ENCODE data around the gene RPL5. TPM values are rescaled to one million over a fixed set of nuclear protein-coding genes. Genes with fewer than 3 reads are reported as not detected.

Gene RPL5
- total and polyA plus RNA-seq, 2 of the 8 experiments (the other 6 are each of a cell fraction or from before 2014, with no cell fraction given), result 1,506 to 2,034 TPM

DNA sequence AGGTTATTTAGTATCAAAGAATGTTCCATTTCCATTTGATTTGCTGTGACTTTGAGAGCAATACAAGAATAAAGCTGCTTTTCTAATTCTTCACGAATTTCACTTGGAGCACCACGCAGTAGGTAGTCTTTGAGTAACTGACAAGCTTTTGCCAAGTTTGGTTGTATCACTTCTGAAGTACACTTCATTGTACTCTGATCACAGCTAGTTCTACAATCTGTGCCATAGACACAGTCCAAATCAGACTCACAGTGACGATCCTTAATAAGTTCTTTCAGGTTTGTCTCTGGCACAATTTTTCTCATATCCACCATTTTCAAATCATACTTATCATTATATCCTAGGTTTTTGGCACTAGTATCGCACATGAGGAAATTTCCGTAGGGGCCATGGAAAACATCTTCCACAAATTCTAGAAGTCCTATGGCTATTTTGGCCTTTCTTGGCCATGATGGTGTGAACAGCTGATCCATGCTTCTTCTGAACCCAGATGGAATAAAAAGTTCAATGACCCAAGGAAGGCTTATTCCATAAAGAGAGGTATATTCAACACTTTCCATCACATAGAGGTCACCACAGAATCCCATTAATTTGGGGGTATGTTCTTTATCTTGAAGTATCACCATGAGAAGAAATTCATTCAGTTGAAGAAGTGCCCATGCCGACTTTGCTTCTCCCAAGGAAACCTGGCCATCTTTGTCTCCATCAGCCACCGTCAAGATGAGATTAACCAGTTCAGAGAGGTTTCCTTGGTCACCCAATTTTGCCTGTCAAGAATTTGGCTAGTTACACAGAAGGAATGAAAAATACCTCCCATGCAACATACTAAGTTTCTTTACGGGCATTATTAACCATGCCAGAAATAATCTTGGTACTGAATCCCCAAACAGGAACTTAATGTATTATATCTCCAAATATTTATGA, 11.9 kb downstream of the RPL5 start:
- CTCF ChIA-PET (ENCODE audit: partially characterized antibody), result interaction anchor here (1.4 to 1.6 kb wide), 3 partner anchors 12 to 151 kb away, joined by 4 to 8 read pairs (median 7); partner anchors contain the start of gene RPL5

More for the DNA sequence above, 11.9 kb downstream of the RPL5 start:
- no peak overlapping the region for H3K27ac ChIP-seq (ENCODE audit: low read depth, low read length)
- H3K14ac ChIP-seq (ENCODE audit: insufficient read length), result no peak overlapping the region
- peaks cover 5 to 11% of the 10 kb centered on the region in 2 experiments for H4K20me1 ChIP-seq (replicated peaks in 1 of 2; ENCODE audit: control insufficient read depth in 1 of 2, insufficient read depth in 2 of 2, low read length in 2 of 2)
- no peak overlapping the region for H2BK15ac ChIP-seq (ENCODE audit: low read length)
- H4K8ac ChIP-seq (ENCODE audit: extremely low read depth, insufficient read depth, low read length), result no peak overlapping the region
- no peak overlapping the region for H3K4me3 ChIP-seq (ENCODE audit: extremely low read depth in 1 of 4, insufficient read depth in 2 of 4, low read depth in 3 of 4, low read length in 4 of 4)
- no peak overlapping the region for H3K4me2 ChIP-seq (ENCODE audit: insufficient read depth in 1 of 2, low read depth in 2 of 2, low read length in 2 of 2)
- no peak overlapping the region for H2BK5ac ChIP-seq (ENCODE audit: low read depth, low read length)
- no peak for FAIRE-seq
- no peak for DNase-seq (ENCODE audit: low read depth in 1 of 2, low spot score in 2 of 2)
- H2BK120ac ChIP-seq (replicated peaks; ENCODE audit: low read depth, low read length), result no peak overlapping the region
- H3K4me1 ChIP-seq (replicated peaks in 1 of 4; ENCODE audit: control insufficient read depth in 3 of 4, insufficient read depth in 4 of 4, low read length in 3 of 4), result no peaks in the 10 kb centered on the region
- H3K27me3 ChIP-seq (replicated peaks in 1 of 4; ENCODE audit: control insufficient read depth in 3 of 4, extremely low read depth in 1 of 4, insufficient read depth in 3 of 4, low read length in 3 of 4), result no peaks in the 10 kb centered on the region
- no peak overlapping the region for H2BK20ac ChIP-seq (ENCODE audit: low read length)
- no peak overlapping the region for H4K91ac ChIP-seq (replicated peaks; ENCODE audit: insufficient read length, low read length)
- no peak overlapping the region for H2BK12ac ChIP-seq (ENCODE audit: low read depth, low read length)
- WGBS, 2 experiments (ENCODE audit: extremely low coverage in 1 of 2, insufficient coverage in 1 of 2, insufficient read length in 1 of 2, insufficient replicate concordance in 2 of 2, low coverage in 1 of 2, low lambda C conversion rate in 2 of 2, missing lambda C conversion rate in 1 of 2), result 93% methylated on average over 8 of the region's 8 CpGs; no CpG with 5 or more reads in 1 of the 2 experiments
- H3K56ac ChIP-seq (replicated peaks; ENCODE audit: insufficient read length, low read depth, low read length), result no peak overlapping the region
- H3K23ac ChIP-seq (ENCODE audit: insufficient read length), result no peak overlapping the region
- peaks cover 18 to 56% (median 45%) of the 10 kb centered on the region in 4 experiments for H3K36me3 ChIP-seq (ENCODE audit: control insufficient read depth in 2 of 4, insufficient read depth in 4 of 4, low read length in 3 of 4)
- H3K9me3 ChIP-seq (ENCODE audit: insufficient read depth in 2 of 2, low read depth in 1 of 2, low read length in 1 of 2), result no peaks in the 10 kb centered on the region
- peaks cover 0 to 16% of the 10 kb centered on the region in 2 experiments; a peak in 3 of 4 replicates for H3K79me2 ChIP-seq (ENCODE audit: control insufficient read depth in 1 of 2, insufficient read depth in 2 of 2, low read length in 2 of 2)
- no peak overlapping the region for H2AFZ ChIP-seq (ENCODE audit: low read length)
- no peak overlapping the region for H2AK5ac ChIP-seq (ENCODE audit: low read depth, low read length)
- POLR2A ChIA-PET (ENCODE audit: partially characterized antibody), result interaction anchor here (0.7 to 4.9 kb wide), 10 partner anchors 9 to 246 kb away, joined by 3 to 72 read pairs (median 4); partner anchors contain the start of gene RPL5
- H4K5ac ChIP-seq (ENCODE audit: insufficient read length, low read depth, low read length), result no peak overlapping the region
- H3K4ac ChIP-seq (replicated peaks; ENCODE audit: insufficient read length, low read depth, low read length), result no peak overlapping the region
- H3K9ac ChIP-seq (replicated peaks in 1 of 4; ENCODE audit: extremely low read depth in 1 of 4, low read depth in 3 of 4, low read length in 3 of 4), result no peak overlapping the region
- TF ChIP-seq SP4 (IDR thresholded peaks at IDR 0.05; ENCODE audit: low read length) (no peak), SIN3A (conservative IDR thresholded peaks at IDR 0.05 in 1 of 2, IDR thresholded peaks at IDR 0.05 in 1 of 2; ENCODE audit: low read depth in 1 of 2, low read length in 2 of 2) (no peak), CHD1 (IDR thresholded peaks at IDR 0.05; ENCODE audit: low read depth, low read length) (no peak), POLR2A (IDR thresholded peaks at IDR 0.05; ENCODE audit: control extremely low read depth in 1 of 2, low read depth in 2 of 2, low read length in 2 of 2) (peak; percentile 1 to 49; a peak in 2 of 3 replicates)
- H3K79me1 ChIP-seq (ENCODE audit: low read depth, low read length), result no peaks in the 10 kb centered on the region; the same call in 1 of the 2 replicates
- no peaks in the 10 kb centered on the region for H3K23me2 ChIP-seq (ENCODE audit: low read depth, low read length)
- H3K18ac ChIP-seq (ENCODE audit: extremely low read depth, low read length), result no peak overlapping the region
